Tibial nerve (tissue), 4 donors: ENCODE measurements around the gene PIP4K2C. TPM values are rescaled to one million over a fixed set of nuclear protein-coding genes. Genes with fewer than 3 reads are reported as not detected.

Experiments used
- DNase-seq, 2 donors: peaks; one replicate each; pipeline ENCODE4 v3.0.0-alpha.2; 2019; ENCODE audit warnings: low spot score in 2 of 2
- H3K27ac ChIP-seq, 4 donors: fragments of 200-600 bp; sonication (generic) in 3 of 4; one replicate each; pipeline ENCODE4 v1.5.1; 2017 to 2019; ENCODE audit warnings: mild to moderate bottlenecking in 1 of 4
- H3K27me3 ChIP-seq, 2 donors: fragments of 200-600 bp; sonication (generic) in 1 of 2; one replicate each; pipeline versions ENCODE4 v1.5.1 to v1.6.0; 2017 to 2019
- H3K36me3 ChIP-seq, 3 donors: fragments of 200-600 bp; sonication (generic); one replicate each; pipeline ENCODE4 v1.5.1; 2018 to 2019
- H3K4me1 ChIP-seq, 4 donors: fragments of 200-600 bp; sonication (generic) in 3 of 4; one replicate each; pipeline ENCODE4 v1.5.1; 2017 to 2019
- H3K4me3 ChIP-seq, 4 donors: fragments of 200-600 bp; sonication (generic) in 3 of 4; one replicate each; pipeline ENCODE4 v1.5.1; 2017 to 2019; ENCODE audit warnings: mild to moderate bottlenecking in 1 of 4, moderate library complexity in 1 of 4
- H3K9me3 ChIP-seq, 4 donors: fragments of 200-600 bp; sonication (generic) in 3 of 4; one replicate each; pipeline ENCODE4 v1.5.1; 2017 to 2019
- EP300 ChIP-seq, 2 donors: sonication (generic); formaldehyde crosslinking; IDR thresholded peaks; one replicate each; pipeline ENCODE4 v1.6.1; 2017; ENCODE audit warnings: antibody characterized with exemption in 2 of 2, mild to moderate bottlenecking in 1 of 2
- POLR2A ChIP-seq, 2 donors: fragments of 450-650 bp; IDR thresholded peaks; one replicate each; pipeline ENCODE4 v1.6.1; 2017; ENCODE audit warnings: antibody characterized with exemption in 2 of 2, mild to moderate bottlenecking in 2 of 2, moderate library complexity in 2 of 2
- WGBS, 2 donors: methylation state at CpG; one replicate each; pipeline ENCODE4 v1.1.5; 2018; 5-methylcytosine and 5-hydroxymethylcytosine counted together
- total RNA-seq, 4 donors: library from RNA; depleted of rRNA; stranded (reverse); fragments of >200 nt; gene quantifications; one replicate each; pipeline ENCODE4 v1.1.0, GENCODE V29; 2016
- TF ChIP-seq, protein P1 (sequence below), 5 experiments: fragments of 200-600 bp in 3 of 5; fragments of 450-650 bp in 2 of 5; sonication (generic) in 3 of 5; IDR thresholded peaks; one replicate each; pipeline ENCODE4 v1.5.1; 2016 to 2019; ENCODE audit warnings: antibody characterized with exemption in 5 of 5, mild to moderate bottlenecking in 3 of 5, moderate library complexity in 2 of 5

Gene PIP4K2C
- total RNA-seq, 4 donors from 2014 or later: 29.5 to 67.7 (median 35.9) TPM

DNA sequence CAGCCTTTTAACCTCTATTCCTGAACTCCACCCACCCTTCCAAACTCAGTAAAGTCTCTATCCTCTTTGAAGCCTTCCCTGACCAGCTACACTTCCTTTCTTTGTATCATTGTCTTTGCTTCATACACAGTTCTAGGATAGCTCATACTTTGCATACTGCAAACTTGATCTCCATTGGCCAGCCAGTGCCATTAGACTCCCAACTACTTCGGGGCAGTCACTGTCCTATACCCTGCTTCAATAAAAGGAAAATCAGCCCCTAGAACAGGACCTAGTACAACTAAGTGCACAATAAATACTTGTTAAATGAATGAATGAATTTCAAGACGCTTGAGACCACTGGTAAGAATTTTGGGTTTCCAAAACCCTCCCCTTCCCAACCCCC, 521 bp upstream of the PIP4K2C start:
- TF ChIP-seq POLR2A (IDR thresholded peaks at IDR 0.05) (no peak), EP300 (IDR thresholded peaks at IDR 0.05) (no peak)
- TF ChIP-seq, protein P1, sequence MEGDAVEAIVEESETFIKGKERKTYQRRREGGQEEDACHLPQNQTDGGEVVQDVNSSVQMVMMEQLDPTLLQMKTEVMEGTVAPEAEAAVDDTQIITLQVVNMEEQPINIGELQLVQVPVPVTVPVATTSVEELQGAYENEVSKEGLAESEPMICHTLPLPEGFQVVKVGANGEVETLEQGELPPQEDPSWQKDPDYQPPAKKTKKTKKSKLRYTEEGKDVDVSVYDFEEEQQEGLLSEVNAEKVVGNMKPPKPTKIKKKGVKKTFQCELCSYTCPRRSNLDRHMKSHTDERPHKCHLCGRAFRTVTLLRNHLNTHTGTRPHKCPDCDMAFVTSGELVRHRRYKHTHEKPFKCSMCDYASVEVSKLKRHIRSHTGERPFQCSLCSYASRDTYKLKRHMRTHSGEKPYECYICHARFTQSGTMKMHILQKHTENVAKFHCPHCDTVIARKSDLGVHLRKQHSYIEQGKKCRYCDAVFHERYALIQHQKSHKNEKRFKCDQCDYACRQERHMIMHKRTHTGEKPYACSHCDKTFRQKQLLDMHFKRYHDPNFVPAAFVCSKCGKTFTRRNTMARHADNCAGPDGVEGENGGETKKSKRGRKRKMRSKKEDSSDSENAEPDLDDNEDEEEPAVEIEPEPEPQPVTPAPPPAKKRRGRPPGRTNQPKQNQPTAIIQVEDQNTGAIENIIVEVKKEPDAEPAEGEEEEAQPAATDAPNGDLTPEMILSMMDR (IDR thresholded peaks at IDR 0.05): no peak
- no peaks in the 10 kb centered on the region for H3K9me3 ChIP-seq
- WGBS, 2 donors: 10 to 11% methylated on average over 2 of the region's 2 CpGs
- H3K4me3 ChIP-seq: peak overlapping the region; percentile 70 to 91 (median 82)
- H3K4me1 ChIP-seq: peaks cover 0 to 25% (median 9%) of the 10 kb centered on the region in 4 donors
- no peaks in the 10 kb centered on the region for H3K27me3 ChIP-seq
- H3K36me3 ChIP-seq: peaks cover 0 to 15% (median 0%) of the 10 kb centered on the region in 3 donors
- DNase-seq: no peak
- H3K27ac ChIP-seq: peak overlapping the region; percentile 55 to 90 (median 86)

DNA sequence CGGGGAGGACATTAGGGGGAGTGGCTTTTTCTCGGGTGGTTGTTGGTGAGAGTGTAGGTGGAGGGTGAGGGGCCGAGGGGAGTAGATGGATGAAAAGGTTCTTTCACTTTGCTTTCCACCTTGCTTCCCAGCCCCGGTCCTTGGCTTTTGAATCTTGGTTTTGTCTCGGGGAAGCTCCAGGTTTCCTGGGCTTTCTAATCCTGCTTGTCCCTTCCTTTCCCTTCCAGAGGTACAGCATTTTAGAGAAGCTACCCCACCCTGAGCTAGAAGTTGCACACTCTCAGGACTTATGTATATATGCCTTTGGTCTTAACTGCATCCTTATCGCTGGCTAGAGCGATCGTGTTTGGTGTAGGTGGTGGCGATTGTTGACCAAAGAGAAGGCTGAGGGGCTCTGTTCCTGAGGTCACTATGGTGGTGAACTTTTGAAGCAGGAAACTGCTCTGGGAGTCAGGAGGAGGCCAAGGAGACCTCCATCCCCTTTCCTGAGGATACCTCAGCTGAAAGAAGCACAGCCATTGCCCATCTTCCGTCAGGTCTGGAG, 862 bp downstream of the PIP4K2C start:
- 43 to 44% methylated on average over 10 of the region's 10 CpGs for WGBS, 2 donors
- H3K36me3 ChIP-seq: peaks cover 0 to 26% (median 0%) of the 10 kb centered on the region in 3 donors
- H3K27me3 ChIP-seq: no peaks in the 10 kb centered on the region
- peaks cover 0 to 25% (median 9%) of the 10 kb centered on the region in 4 donors for H3K4me1 ChIP-seq
- no peak for DNase-seq
- no peaks in the 10 kb centered on the region for H3K9me3 ChIP-seq
- H3K4me3 ChIP-seq: peak overlapping the region; percentile 70 to 91 (median 82)
- H3K27ac ChIP-seq: peak overlapping the region in 3 of 4 donors; percentile 83 to 90 (median 88)
- TF ChIP-seq, protein P1 (IDR thresholded peaks at IDR 0.05): no peak
- TF ChIP-seq POLR2A (IDR thresholded peaks at IDR 0.05) (no peak), EP300 (IDR thresholded peaks at IDR 0.05) (no peak)

DNA sequence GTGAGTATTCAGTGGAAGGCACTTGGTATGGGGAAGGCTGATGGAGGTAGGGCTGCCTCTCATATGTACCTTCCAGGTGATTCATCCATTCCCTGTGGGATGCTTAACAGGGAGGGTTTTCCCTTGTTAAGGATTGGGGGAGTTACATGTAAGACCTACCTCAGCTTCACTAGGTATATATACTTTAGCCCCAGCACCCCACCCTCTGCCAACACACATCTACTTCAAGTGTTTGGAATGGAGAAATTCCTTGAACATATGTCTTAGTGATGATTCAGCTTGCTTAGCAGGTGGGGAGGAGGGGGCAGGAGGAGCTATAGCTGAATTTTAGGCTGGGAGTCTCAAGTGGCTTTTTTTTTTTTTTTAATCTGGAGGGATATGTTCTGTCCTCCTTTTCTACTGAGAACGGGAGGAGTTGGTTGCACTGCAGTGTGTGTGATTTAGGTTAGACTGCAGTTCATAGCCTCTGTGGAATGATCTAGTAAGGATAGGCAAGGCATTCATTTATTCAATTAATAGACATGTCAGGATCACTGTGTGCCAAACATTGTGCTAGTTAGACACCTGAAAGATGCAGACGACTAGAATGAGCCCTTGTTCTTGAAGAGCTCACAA, 1.7 kb downstream of the PIP4K2C start:
- DNase-seq: no peak
- TF ChIP-seq, protein P1 (IDR thresholded peaks at IDR 0.05): no peak
- TF ChIP-seq EP300 (IDR thresholded peaks at IDR 0.05) (no peak), POLR2A (IDR thresholded peaks at IDR 0.05) (no peak)
- WGBS, 2 donors: 64 to 70% methylated on average over 2 of the region's 2 CpGs
- Histone ChIP-seq H3K4me3 (no peak overlapping the region), H3K27ac (no peak overlapping the region), H3K9me3 (no peaks in the 10 kb centered on the region), H3K27me3 (no peaks in the 10 kb centered on the region), H3K4me1 (peaks cover 0 to 25% (median 9%) of the 10 kb centered on the region in 4 donors), H3K36me3 (peaks cover 0 to 31% (median 0%) of the 10 kb centered on the region in 3 donors)

GRCh38 chr12:57593187-57593586, 2.2 kb downstream of the PIP4K2C start:
- H3K9me3 ChIP-seq: no peaks in the 10 kb centered on the region
- no peaks in the 10 kb centered on the region for H3K27me3 ChIP-seq
- DNase-seq: no peak
- H3K27ac ChIP-seq: no peak overlapping the region
- H3K4me1 ChIP-seq: peaks cover 0 to 25% (median 9%) of the 10 kb centered on the region in 4 donors
- no peak for TF ChIP-seq EP300 (IDR thresholded peaks at IDR 0.05)
- TF ChIP-seq POLR2A (IDR thresholded peaks at IDR 0.05): no peak
- TF ChIP-seq, protein P1 (IDR thresholded peaks at IDR 0.05): no peak
- peaks cover 0 to 37% (median 0%) of the 10 kb centered on the region in 3 donors for H3K36me3 ChIP-seq
- 76 to 78% methylated on average over 4 of the region's 4 CpGs for WGBS, 2 donors
- no peak overlapping the region for H3K4me3 ChIP-seq

DNA sequence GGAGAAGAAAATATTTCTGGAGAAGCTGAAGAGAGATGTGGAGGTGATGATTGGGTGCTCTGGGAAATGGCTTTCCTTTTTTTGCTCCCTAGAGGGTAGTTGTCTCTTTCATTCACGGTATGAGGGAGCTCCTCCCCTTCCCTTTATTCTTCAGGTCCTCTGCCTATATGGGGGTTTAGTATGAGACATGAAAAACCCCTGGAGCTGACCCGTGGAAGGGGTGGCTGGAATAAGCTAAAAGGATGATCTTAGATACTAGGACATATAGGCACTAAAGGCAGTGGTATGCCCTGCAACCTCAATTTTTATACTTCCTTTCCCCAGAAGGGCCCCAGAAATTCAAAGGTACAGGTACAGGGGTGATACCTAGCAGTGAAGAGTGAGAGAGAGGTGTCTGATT, 9.4 kb downstream of the PIP4K2C start:
- no peaks in the 10 kb centered on the region for H3K9me3 ChIP-seq
- H3K36me3 ChIP-seq: peaks cover 0 to 63% (median 0%) of the 10 kb centered on the region in 3 donors
- DNase-seq: no peak
- H3K4me1 ChIP-seq: peaks cover 0 to 18% (median 4%) of the 10 kb centered on the region in 4 donors
- no peak overlapping the region for H3K27ac ChIP-seq
- no peak overlapping the region for H3K4me3 ChIP-seq
- WGBS, 2 donors: 58 to 67% methylated on average over 2 of the region's 2 CpGs
- H3K27me3 ChIP-seq: no peaks in the 10 kb centered on the region
- TF ChIP-seq, protein P1 (IDR thresholded peaks at IDR 0.05): no peak
- TF ChIP-seq POLR2A (IDR thresholded peaks at IDR 0.05): no peak
- TF ChIP-seq EP300 (IDR thresholded peaks at IDR 0.05): no peak
